DLD1 (cell line): ENCODE data around the gene SEMA4A.

Experiments
- in situ Hi-C: cut with HindIII; loops from 2 replicates; pipeline ENCODE4 v1.10.0; 2017; ENCODE audit warnings: low sequenced_read_pairs

SEMA4A gene

GRCh38 chr1:156225677-156226014 is 72.3 kb downstream of the SEMA4A start:
- in situ Hi-C loops = loop anchor here (10.0 kb wide), 1 partner anchor 121 kb away; no protein-coding TSS in a partner anchor

GRCh38 chr1:156226116-156226538 is 72.7 kb downstream of the SEMA4A start:
- in situ Hi-C loops = loop anchor here (10.0 kb wide), 1 partner anchor 121 kb away; no protein-coding TSS in a partner anchor

- in situ Hi-C loops = loop anchor here (10.0 kb wide), 1 partner anchor 122 kb away; no protein-coding TSS in a partner anchor
Measured at GRCh38 chr1:156226782-156227181, 73.4 kb downstream of the SEMA4A start.
